Measurements from ENCODE around the gene MUC13.
A peak's percentile ranks its signal among the peaks of the same experiment; 100 is the strongest.

Gene MUC13

DNA sequence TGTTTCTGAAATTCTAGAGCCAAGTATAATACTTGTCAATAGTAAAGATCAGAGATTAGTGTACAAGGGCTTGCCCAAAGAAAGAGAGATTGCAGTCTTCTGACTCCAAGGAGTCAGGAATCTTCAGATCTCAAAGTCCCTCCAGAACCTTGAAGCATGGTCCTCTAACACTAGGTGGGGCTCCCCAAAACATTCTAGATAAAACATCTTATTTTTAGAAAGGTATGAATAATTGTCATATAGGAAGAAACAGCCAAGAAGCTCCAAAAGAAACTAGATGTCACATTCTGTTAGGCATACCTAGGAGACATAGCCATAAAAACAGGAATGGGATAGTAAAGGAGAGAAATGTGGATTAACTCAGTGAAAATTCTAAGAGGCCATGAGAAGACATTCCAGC is 10.7 kb downstream of the MUC13 start:
- H2AFZ ChIP-seq (ENCODE audit: low read depth, low read length): no peak overlapping the region
- H3K4me1 ChIP-seq (ENCODE audit: insufficient read depth, low read length): no peaks in the 10 kb centered on the region
- TF ChIP-seq, protein P1, sequence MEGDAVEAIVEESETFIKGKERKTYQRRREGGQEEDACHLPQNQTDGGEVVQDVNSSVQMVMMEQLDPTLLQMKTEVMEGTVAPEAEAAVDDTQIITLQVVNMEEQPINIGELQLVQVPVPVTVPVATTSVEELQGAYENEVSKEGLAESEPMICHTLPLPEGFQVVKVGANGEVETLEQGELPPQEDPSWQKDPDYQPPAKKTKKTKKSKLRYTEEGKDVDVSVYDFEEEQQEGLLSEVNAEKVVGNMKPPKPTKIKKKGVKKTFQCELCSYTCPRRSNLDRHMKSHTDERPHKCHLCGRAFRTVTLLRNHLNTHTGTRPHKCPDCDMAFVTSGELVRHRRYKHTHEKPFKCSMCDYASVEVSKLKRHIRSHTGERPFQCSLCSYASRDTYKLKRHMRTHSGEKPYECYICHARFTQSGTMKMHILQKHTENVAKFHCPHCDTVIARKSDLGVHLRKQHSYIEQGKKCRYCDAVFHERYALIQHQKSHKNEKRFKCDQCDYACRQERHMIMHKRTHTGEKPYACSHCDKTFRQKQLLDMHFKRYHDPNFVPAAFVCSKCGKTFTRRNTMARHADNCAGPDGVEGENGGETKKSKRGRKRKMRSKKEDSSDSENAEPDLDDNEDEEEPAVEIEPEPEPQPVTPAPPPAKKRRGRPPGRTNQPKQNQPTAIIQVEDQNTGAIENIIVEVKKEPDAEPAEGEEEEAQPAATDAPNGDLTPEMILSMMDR (IDR thresholded peaks at IDR 0.05; ENCODE audit: borderline replicate concordance, extremely low read depth, low read length, poor library complexity, severe bottlenecking): peak; percentile 16
- TF ChIP-seq EZH2 (IDR thresholded peaks at IDR 0.05; ENCODE audit: borderline replicate concordance, low read depth, low read length, severe bottlenecking): no peak
- DNase-seq (no peak), ATAC-seq (ENCODE audit: insufficient read depth, low read depth) (no peak)
- no peaks in the 10 kb centered on the region for H4K20me1 ChIP-seq (ENCODE audit: insufficient read depth, low read length)
- no peaks in the 10 kb centered on the region for H3K9me3 ChIP-seq (ENCODE audit: insufficient read depth, low read length, severe bottlenecking)
- no peaks in the 10 kb centered on the region for H3K36me3 ChIP-seq (ENCODE audit: insufficient read depth, low read length)
- no peak overlapping the region for H3K9ac ChIP-seq (ENCODE audit: low read depth, low read length)
- no peak overlapping the region for H3K4me2 ChIP-seq (ENCODE audit: insufficient read depth, low read length)
- H3K4me3 ChIP-seq (ENCODE audit: low read depth in 1 of 2, low read length in 2 of 2): no peak overlapping the region
- peaks cover 38% of the 10 kb centered on the region for H3K27me3 ChIP-seq (ENCODE audit: insufficient read depth, low read length, poor library complexity)
- no peaks in the 10 kb centered on the region for H3K79me2 ChIP-seq (ENCODE audit: insufficient read depth, low read length)
- no peak overlapping the region for H3K27ac ChIP-seq (ENCODE audit: low read length)

DNA sequence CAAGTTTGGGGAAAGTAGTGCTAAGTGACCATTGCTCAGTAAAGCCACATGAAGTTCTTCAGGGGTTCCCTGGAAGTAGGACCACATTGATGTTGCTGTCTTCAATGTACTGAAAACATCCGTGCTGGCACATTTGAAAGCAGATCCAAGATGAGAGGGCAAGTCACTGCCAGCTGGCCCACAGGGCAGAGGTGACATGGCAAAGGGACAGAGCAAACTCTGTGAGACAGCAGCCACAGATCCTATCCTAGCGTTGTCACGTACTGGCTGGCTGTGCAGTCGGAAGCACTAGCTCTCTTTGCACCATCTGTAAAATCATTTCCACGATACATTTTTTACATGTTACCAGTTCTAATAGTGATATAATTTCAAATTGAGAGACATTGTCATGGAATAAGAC is 13.8 kb downstream of the MUC13 start:
- Histone ChIP-seq H3K9ac (ENCODE audit: low read depth, low read length) (no peak overlapping the region), H3K4me2 (ENCODE audit: insufficient read depth, low read length) (no peak overlapping the region), H3K27ac (ENCODE audit: low read length) (no peak overlapping the region), H3K9me3 (ENCODE audit: insufficient read depth, low read length, severe bottlenecking) (no peaks in the 10 kb centered on the region), H3K36me3 (ENCODE audit: insufficient read depth, low read length) (no peaks in the 10 kb centered on the region), H4K20me1 (ENCODE audit: insufficient read depth, low read length) (no peaks in the 10 kb centered on the region), H3K4me1 (ENCODE audit: insufficient read depth, low read length) (no peaks in the 10 kb centered on the region), H3K79me2 (ENCODE audit: insufficient read depth, low read length) (no peaks in the 10 kb centered on the region), H3K27me3 (ENCODE audit: insufficient read depth, low read length, poor library complexity) (peaks cover 25% of the 10 kb centered on the region), H3K4me3 (ENCODE audit: low read depth in 1 of 2, low read length in 2 of 2) (no peak overlapping the region), H2AFZ (ENCODE audit: low read depth, low read length) (no peak overlapping the region)
- TF ChIP-seq EZH2 (IDR thresholded peaks at IDR 0.05; ENCODE audit: borderline replicate concordance, low read depth, low read length, severe bottlenecking): no peak
- TF ChIP-seq, protein P1 (IDR thresholded peaks at IDR 0.05; ENCODE audit: borderline replicate concordance, extremely low read depth, low read length, poor library complexity, severe bottlenecking): no peak
- DNase-seq (no peak), ATAC-seq (ENCODE audit: insufficient read depth, low read depth) (no peak)

DNA sequence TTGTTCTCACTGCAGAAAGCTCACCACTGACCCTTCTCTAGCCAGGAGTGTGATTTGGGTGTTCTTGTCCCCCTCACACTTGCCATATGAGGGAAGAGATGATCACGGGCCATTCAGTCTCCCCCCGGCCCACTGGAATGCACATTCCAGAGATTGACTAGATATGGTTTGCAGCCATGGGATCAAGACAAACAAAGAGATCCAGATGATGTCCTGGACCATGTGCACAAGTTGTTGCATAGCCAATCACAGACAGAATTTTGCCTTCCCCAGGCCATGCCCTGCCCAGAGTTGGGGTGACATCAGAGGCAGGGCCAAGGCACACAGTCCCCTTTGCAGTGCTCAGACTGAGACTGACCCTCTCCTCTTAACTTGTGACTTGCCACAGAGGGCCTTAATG is 14.8 kb downstream of the MUC13 start:
- no peak for ATAC-seq (ENCODE audit: insufficient read depth, low read depth)
- Histone ChIP-seq H3K4me2 (ENCODE audit: insufficient read depth, low read length) (no peak overlapping the region), H3K79me2 (ENCODE audit: insufficient read depth, low read length) (no peaks in the 10 kb centered on the region), H3K9me3 (ENCODE audit: insufficient read depth, low read length, severe bottlenecking) (no peaks in the 10 kb centered on the region), H3K36me3 (ENCODE audit: insufficient read depth, low read length) (no peaks in the 10 kb centered on the region), H3K9ac (ENCODE audit: low read depth, low read length) (no peak overlapping the region), H3K4me3 (ENCODE audit: low read depth in 1 of 2, low read length in 2 of 2) (no peak overlapping the region), H4K20me1 (ENCODE audit: insufficient read depth, low read length) (no peaks in the 10 kb centered on the region), H3K27ac (ENCODE audit: low read length) (no peak overlapping the region), H3K27me3 (ENCODE audit: insufficient read depth, low read length, poor library complexity) (peaks cover 21% of the 10 kb centered on the region), H2AFZ (ENCODE audit: low read depth, low read length) (no peak overlapping the region), H3K4me1 (ENCODE audit: insufficient read depth, low read length) (no peaks in the 10 kb centered on the region)
- DNase-seq: no peak
- TF ChIP-seq, protein P1 (IDR thresholded peaks at IDR 0.05; ENCODE audit: borderline replicate concordance, extremely low read depth, low read length, poor library complexity, severe bottlenecking): no peak
- TF ChIP-seq EZH2 (IDR thresholded peaks at IDR 0.05; ENCODE audit: borderline replicate concordance, low read depth, low read length, severe bottlenecking): no peak

DNA sequence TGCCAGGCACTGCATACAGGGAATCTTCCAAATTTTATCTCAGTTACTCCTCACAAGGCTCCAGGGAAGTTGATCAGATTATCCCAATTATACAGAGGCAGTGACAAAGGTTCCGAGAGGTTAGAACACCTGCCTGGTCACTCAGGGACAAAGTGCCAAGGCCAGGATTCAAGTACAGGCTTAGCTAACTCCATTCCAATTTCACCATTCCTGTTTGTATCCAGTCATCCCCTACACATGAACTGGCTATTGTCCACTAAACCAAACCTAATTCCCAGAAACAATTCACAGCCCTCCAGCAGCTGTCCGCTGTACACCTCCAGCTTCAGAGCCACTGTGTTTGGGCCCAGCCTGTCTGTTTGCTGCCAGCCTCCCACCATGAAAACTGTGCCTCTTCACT is 16.0 kb downstream of the MUC13 start:
- TF ChIP-seq, protein P1 (IDR thresholded peaks at IDR 0.05; ENCODE audit: borderline replicate concordance, extremely low read depth, low read length, poor library complexity, severe bottlenecking): no peak
- TF ChIP-seq EZH2 (IDR thresholded peaks at IDR 0.05; ENCODE audit: borderline replicate concordance, low read depth, low read length, severe bottlenecking): no peak
- Histone ChIP-seq H3K4me1 (ENCODE audit: insufficient read depth, low read length) (no peaks in the 10 kb centered on the region), H3K79me2 (ENCODE audit: insufficient read depth, low read length) (no peaks in the 10 kb centered on the region), H3K4me3 (ENCODE audit: low read depth in 1 of 2, low read length in 2 of 2) (no peak overlapping the region), H3K9ac (ENCODE audit: low read depth, low read length) (no peak overlapping the region), H3K4me2 (ENCODE audit: insufficient read depth, low read length) (no peak overlapping the region), H3K9me3 (ENCODE audit: insufficient read depth, low read length, severe bottlenecking) (no peaks in the 10 kb centered on the region), H3K27ac (ENCODE audit: low read length) (no peak overlapping the region), H3K36me3 (ENCODE audit: insufficient read depth, low read length) (no peaks in the 10 kb centered on the region), H4K20me1 (ENCODE audit: insufficient read depth, low read length) (no peaks in the 10 kb centered on the region), H2AFZ (ENCODE audit: low read depth, low read length) (no peak overlapping the region), H3K27me3 (ENCODE audit: insufficient read depth, low read length, poor library complexity) (peaks cover 11% of the 10 kb centered on the region)
- DNase-seq (no peak), ATAC-seq (ENCODE audit: insufficient read depth, low read depth) (no peak)
